HG03432 (cell line): ENCODE results near the gene ADORA1.

Experiments used
- ATAC-seq: cut with Tn5 transposase; IDR thresholded peaks from one replicate; pipeline ENCODE4 v1.9.1; 2021; ENCODE audit warnings: mild to moderate bottlenecking, moderate library complexity; ENCODE audit not compliant: unreplicated experiment

Gene ADORA1

DNA sequence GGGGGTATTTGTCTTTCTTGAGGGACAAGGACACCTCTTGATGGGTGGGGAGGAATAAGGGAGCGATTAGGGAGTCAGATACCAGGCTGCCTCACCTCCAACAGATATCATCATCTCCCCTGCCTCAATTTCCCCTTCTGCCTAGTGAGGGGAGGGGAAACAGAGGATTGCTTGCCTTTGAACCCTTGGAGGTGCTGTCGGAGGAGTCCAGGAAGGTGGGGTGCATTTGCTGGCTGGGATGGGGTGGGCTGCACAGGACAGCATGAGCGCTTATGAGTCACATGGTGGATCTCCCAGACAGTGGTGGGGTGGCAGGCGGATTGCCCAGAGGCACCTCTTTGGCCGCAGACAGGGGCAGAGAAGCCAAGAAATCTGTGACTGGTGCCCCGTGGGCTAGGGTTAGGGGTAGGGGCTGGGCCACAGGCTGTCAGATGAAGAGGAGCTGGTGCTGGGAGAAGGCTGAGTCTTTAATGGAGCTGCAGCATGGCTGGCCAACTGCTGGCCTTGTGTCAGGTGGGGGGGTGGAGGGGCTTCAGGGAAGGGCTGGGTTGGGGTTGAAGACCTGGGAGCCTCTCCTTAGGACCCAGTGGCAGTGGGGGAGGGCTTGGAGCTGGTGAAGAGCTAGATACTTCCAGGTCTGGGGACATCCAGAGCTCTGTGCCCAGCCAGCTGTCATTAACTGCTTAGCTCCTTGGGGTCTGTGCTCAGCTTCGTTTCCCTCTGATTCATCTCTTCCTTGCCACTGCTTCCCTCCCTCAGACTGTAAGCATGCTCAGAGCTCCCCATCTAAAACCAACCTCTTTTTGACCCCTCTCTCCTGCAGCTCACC, 7.0 kb upstream of the ADORA1 start:
- no peak for ATAC-seq

DNA sequence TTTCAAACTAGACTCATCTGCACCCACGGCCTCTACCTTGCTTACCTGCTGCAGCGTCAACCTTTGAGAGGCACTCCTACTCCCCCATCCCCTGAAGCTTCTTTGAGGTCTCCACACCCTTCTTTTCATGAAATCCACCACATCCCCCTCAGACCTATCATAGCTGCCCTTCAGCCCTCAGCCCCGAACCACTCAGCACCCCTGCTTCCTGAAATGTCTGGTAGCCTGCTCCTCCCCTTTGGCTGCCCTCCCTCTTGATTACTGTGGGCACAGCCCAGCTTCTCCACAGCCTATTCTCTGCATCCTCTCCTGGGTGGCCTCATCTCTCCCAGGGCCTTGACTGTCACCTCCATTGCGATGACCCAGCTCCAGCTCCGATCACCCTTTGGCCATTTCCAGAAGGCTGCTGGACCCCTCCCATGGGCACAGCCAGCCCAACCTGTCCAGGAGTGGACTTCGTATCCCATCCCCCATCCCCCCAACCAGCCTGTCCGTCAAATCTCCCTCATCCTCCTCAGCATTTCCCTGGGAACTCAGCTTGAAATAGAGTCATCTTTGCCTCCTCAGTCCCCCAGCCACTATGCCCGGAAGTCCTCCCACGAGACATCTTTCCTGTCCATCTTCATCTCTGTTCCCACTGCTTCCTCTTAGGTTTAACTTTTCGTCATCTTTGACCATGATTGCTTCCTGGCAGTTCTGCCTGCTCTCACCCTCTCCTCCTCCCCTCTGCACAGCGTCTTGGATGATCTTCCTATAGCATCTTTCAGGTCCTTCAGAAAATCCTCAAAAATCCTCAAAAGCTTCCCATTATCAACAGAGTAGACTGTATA, 6.1 kb upstream of the ADORA1 start:
- no peak for ATAC-seq

DNA sequence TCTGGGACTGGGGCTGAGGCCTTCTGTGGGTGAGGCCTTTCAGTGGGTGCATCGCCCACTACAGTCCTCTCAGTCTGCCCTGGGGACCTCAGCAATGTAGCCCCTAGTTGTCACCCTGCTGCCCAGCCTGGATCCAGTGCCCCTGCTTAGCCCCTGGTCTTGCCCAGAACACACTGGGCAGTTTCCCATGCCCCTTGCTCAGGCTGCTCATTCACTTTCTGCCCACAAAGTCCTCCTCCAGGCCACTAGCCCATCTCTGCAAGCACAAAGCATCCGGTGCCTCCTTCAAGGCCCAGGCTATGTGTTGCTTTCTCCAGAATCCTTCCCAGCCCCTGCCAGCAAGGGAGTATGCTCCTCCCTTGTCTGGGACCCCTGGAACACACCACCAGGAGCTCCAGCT, 5.4 kb upstream of the ADORA1 start:
- ATAC-seq, result no peak

GRCh38 chr1:203124011-203124410, 3.5 kb upstream of the ADORA1 start:
- ATAC-seq, result no peak

DNA sequence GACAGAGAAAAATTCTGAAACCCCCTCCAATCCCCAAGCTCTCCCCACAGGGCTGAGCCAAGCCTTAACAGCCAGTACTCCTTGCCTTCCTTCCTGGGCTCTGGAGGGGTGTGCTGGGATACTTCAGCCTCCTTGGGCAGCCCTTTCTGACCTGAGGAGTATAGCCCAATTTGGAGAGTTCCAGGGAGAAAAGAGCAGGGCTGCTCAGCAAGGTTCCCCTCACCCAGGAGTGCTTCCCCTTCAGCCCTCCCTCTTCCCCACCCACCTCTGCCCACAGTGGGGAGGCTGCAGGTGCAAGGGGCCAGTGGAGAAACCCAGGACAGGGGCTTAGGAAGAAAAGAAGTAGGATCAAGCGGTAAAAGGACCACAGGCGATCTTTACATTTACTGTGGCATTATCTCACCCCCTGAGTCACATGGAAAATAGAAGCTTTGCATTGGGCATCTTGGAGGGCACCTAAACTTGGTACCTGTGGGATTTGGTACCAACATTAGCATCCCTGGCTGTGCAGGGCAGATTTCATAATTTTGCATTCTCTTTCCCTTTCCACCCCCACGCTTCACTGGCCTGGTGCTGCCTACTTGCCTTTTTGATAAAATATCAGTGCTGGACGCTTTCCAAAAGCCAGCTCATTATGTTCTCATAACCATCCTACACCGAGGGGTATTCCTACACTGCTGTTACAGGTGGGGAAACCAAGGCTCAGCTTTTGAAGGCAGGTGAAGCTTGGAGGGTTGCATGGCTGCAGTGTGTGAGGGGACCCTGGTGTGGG, 2.8 kb upstream of the ADORA1 start:
- no peak for ATAC-seq

DNA sequence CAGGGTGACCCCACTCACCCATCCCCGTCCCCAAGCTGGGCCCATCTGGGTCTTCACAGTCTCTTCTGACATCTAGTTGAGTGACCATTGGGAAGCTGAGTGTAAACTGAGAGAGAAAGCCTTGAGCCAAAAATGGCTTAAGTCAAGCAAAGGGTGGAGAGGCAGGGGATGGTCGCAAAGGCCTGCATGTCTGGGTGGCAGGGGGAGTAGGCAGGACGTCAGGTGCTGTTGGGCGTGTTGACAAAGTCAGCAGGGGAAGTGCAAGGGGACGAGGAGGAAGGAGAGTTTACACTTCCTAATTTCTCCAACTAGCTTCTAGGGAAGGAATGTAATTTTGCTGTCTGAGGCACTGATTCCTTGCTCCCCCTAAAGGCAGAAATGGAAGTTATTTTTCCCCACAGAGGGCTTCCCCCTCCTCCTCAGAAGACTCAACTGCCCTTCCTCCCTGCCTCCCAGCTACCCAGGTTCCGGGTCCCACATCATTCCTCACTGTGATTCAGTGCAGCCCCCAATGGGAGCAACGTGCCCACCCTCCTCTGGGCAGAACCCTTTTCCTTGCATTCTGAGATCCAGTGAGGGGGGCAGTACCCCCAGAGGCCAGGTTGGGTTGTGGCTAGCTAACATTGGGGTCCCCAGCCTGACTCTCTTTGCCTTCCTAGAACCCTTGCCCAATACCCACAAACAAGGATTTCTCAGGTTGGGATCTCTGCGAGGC, 1.2 kb upstream of the ADORA1 start:
- no peak for ATAC-seq

GRCh38 chr1:203126866-203127665, 460 bp upstream of the ADORA1 start:
- no peak for ATAC-seq

DNA sequence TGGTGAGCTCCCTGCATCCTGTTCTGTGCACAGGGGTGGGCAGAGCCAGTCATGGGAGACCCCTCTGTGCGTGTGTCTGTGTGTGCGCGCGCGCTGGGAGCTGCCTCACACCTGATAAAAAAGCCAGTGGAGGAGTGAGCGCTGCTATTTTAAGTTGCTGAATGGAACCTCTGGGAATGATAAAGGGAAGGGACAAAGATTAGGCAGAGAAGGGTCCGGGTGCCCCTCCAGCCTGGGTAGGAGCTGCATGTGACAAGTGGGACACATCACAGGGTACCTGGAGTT, 847 bp downstream of the ADORA1 start:
- no peak for ATAC-seq

GRCh38 chr1:203128716-203129500, 1.4 kb downstream of the ADORA1 start:
- no peak for ATAC-seq

DNA sequence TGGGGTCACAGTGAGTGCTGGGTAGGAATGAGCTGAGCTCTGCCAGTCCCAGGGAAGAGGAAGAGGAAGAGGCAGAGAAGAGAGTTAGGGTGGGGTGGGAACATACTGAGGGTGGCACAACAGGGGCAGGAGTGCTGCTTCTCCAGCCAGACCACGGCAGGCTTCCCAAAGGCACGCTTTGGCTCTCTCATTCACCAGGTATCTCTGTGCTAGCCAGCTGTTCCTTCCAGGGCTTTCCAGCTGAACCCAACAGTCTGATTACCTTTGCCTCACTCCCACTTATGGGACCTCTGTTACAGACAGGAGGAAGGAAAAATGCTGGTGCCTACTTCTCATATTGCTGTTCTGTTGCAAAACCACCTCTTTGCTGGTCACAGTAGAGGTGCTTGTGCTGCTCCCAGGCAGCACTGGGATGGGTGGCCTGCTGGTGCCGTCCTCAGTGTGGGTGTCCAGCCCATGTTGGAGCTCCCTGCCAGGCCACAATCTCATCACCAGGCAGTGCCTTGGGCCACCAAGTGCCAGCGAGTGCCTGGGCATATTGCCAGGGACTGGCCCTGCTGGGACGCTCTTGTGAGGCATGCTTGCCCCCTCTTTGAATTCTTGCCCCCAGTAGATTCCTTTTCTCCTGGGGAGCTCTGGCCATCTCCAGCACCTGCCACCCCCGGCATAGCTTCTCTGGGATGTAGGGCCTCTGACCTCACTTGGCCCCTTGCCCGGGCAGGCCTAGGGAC, 2.1 kb downstream of the ADORA1 start:
- no peak for ATAC-seq

DNA sequence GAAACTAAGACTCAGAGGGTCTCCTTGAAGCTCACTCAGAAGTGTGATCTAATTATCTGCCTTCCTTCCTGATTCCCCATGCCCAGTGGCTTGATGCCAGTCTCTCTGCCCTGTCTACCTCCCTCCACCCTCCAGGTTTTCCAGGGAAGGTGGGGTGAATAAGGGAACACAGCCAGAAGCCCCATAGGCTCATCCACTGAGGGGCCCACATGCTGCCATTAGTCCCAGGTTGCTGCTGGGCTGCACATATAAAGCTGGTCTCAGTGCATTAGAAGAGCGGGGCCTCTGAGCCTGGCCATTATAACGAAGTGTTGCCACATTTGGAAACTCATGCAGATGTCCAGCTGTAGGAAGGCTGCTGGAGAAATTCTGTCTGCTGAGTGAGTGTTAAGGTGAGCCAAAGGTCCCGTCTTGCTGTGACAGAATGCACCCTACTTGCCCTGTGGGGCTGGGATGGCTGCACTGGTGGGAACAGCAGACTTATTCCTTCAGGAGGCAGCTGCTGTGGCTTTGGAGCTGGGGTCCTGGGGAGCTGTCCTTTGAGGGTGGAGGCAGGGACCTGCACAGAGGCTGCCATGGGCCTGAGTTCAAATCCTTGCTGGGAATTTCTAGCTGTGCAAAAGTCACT, 2.9 kb downstream of the ADORA1 start:
- no peak for ATAC-seq

DNA sequence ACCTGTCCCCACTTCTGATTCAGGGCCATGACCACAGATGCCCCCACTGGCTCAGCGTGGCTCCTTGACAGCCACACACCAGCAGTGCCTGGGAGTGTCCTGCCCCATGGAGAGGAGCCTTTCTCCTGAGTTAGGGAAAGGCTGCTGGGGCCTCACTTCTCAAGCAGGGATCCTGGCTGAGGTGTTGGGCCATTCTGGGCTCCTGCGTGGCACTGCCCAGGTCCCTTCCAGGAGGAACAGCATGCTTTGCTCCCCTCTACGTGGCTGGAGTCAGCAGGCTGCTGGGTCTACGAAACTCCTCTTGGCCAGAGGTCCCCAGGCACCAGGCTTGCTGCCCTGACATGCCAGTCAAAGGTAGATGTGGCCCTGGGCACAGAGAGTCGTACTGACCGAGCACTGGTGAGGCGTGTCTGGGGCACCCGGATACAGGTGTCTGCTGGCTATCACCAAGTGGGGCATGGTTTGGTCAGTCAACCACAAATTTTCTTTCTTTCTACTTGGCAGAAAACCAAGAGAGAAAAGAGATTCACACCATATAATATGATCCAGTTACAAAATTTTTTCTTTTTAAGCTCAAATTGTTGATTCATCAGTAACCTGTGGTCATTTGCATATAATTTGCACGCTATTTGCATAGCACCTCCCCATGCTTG, 4.1 kb downstream of the ADORA1 start:
- ATAC-seq, result no peak

DNA sequence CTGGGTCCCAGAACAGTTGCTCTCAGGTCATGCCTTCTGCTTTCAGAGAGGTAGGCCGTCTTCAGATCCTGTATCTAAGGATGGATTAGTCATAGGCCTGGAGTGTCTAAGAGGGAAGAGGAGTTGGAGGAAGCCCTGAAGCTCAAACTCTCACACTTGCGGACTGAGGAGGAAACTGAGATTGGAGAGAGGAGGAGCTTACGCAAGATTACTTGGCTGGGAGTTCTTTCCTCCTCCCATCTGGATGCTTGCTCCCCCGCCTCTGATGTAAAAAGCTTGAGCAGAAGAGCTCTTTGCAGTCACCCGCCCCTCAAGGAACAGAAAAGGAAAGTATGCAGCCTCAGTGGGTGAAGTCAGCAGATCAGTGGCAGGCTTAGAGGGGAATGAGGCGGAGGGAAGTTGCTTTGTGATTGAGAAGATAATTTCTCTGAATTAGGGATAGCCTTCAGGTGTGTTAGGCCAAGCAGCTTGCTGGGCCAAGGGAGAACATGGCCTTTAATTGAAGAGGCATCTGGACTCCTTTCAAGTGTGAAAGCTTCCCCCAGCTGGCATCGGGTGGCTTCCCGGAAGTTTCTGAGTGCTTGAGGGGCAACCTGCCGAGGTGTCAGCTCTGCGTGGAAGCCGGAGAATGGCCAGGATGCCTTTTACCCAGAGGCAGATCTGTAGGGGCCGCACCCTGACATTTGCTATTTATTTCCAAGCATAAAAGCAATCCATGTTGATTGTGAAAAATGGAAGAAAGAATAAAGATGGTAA, 6.6 kb downstream of the ADORA1 start:
- ATAC-seq, result no peak

GRCh38 chr1:203135636-203136305, 8.2 kb downstream of the ADORA1 start:
- ATAC-seq, result no peak

GRCh38 chr1:203136409-203137042, 9.0 kb downstream of the ADORA1 start:
- ATAC-seq, result no peak

DNA sequence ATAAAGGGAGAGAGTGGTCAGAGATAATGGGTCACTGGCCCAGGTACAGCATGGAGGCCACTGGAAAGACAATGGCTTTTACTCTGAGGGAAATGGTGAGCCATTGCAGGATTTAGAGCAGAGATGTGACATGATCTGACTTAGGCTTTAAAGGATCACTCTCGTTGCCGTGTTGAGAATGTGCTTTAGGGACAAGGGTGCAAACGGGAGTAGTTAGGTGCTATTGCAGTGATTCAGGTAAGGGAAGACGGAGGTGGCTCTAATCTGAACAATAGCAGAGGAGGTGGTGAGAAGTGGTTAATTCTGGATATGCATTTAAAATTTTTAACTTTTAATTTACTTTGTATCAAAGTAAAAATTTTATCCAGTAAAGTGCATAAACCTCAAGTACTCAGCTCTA, 9.8 kb downstream of the ADORA1 start:
- ATAC-seq, result no peak
